ENCODE measurements around the gene POU6F2. TPM values are rescaled to one million over a fixed set of nuclear protein-coding genes. Genes with fewer than 3 reads are reported as not detected.
"Not testable (repeated sequence)": the region's sequence is repeated elsewhere in the genome, so short reads cannot be mapped to it uniquely, and the experiment has no call there.

POU6F2 gene
- total RNA-seq, 5 donors from 2014 or later (not counting 1 experiment from before 2014, with no cell fraction given), result not detected

DNA sequence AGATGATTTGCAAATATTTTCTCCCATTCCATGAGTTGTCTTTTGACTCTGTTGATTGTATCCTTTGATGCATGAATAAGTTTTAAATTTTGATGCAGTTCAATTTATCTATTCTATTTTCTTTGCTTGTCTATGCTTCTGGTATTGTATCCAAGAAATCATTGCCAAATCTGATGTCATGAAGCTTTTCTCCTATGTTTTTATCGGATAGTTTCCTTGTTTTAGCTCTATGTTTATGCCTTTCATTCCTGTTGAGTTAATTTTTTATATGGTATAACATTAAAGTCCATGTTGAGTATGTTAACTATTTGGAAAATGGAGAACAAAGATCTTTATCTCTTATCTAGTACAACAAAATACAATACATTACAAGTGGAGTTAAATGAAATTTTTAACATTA, 41.1 kb upstream of the POU6F2 start:
- Mint-ChIP-seq H3K36me3 (no peaks in the 10 kb centered on the region), H3K9me3 (no peaks in the 10 kb centered on the region), H3K27me3 (peaks cover 2 to 11% of the 10 kb centered on the region in 2 donors), H3K27ac (no peak overlapping the region), H3K4me1 (no peaks in the 10 kb centered on the region), H3K4me3 (no peak overlapping the region)
- no CpG with 5 or more reads among the region's 1 CpG for WGBS (ENCODE audit: insufficient coverage)
- H3K27me3 ChIP-seq (replicated peaks in 1 of 2; ENCODE audit: control insufficient read depth in 2 of 2, extremely low read depth in 1 of 2, insufficient read depth in 2 of 2, low read length in 1 of 2), result peaks cover 0 to 2% of the 10 kb centered on the region in 2 experiments
- H3K27ac ChIP-seq (ENCODE audit: low read length), result no peak overlapping the region
- H3K9me3 ChIP-seq, result no peaks in the 10 kb centered on the region
- ChIA-PET POLR2A (interaction anchor here in 1 of 2 donors (0.7 kb wide), 1 partner anchor 59 kb away, joined by 3 read pairs; no protein-coding TSS in a partner anchor), CTCF (interaction anchor here in 1 of 2 donors (0.6 kb wide), 1 partner anchor 113 kb away, joined by 3 read pairs; no protein-coding TSS in a partner anchor)
- no peak for ATAC-seq (replicated peaks in 1 of 4)
- H3K4me3 ChIP-seq (ENCODE audit: control insufficient read depth in 1 of 2, extremely low read depth in 1 of 2, low read length in 1 of 2), result no peak overlapping the region
- no peaks in the 10 kb centered on the region for H3K36me3 ChIP-seq (ENCODE audit: control insufficient read depth in 2 of 2, extremely low read depth in 1 of 2, insufficient read depth in 1 of 2, low read length in 1 of 2)
- H3K4me1 ChIP-seq (ENCODE audit: control insufficient read depth in 1 of 2, extremely low read depth in 1 of 2, insufficient read depth in 2 of 2, low read length in 2 of 2), result no peaks in the 10 kb centered on the region
- DNase-seq, result no peak

DNA sequence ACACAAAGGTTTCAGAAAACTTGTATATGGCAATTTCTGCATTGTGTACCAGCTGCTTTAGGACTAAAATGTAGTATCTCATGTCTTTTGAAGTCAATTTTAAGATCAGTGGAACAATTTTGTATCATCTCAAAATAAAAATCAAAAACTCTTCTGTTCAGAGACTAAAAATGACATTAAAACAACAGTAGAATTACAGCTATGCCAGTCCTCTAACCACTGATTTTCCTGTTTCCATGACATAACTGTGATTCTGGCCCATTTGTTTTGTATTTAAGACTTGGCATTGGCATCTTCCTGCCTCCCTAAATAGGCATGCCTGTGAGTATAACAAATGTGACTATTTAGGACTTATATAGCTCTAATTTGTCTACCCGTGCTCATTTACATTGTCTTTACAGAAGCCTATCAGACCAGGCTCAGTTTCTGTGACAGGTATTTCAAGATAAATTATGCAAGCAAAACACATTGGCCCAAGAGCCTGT, 39.7 kb upstream of the POU6F2 start:
- no peak overlapping the region for H3K4me3 Mint-ChIP-seq
- no peak overlapping the region for H3K27ac Mint-ChIP-seq
- DNase-seq (no peak), ATAC-seq (replicated peaks in 1 of 4) (no peak)
- H3K4me1 Mint-ChIP-seq, result no peaks in the 10 kb centered on the region
- H3K27ac ChIP-seq (ENCODE audit: low read length), result no peak overlapping the region
- no peaks in the 10 kb centered on the region for H3K36me3 ChIP-seq (ENCODE audit: control insufficient read depth in 2 of 2, extremely low read depth in 1 of 2, insufficient read depth in 1 of 2, low read length in 1 of 2)
- no CpG with 5 or more reads among the region's 1 CpG for WGBS (ENCODE audit: insufficient coverage)
- H3K9me3 Mint-ChIP-seq, result no peaks in the 10 kb centered on the region
- no peak overlapping the region for H3K4me3 ChIP-seq (ENCODE audit: control insufficient read depth in 1 of 2, extremely low read depth in 1 of 2, low read length in 1 of 2)
- ChIA-PET CTCF (no interaction called here), POLR2A (no interaction called here)
- peaks cover 7 to 12% of the 10 kb centered on the region in 2 donors for H3K27me3 Mint-ChIP-seq
- peaks cover 0 to 2% of the 10 kb centered on the region in 2 experiments for H3K27me3 ChIP-seq (replicated peaks in 1 of 2; ENCODE audit: control insufficient read depth in 2 of 2, extremely low read depth in 1 of 2, insufficient read depth in 2 of 2, low read length in 1 of 2)
- H3K9me3 ChIP-seq, result no peaks in the 10 kb centered on the region
- no peaks in the 10 kb centered on the region for H3K36me3 Mint-ChIP-seq
- no peaks in the 10 kb centered on the region for H3K4me1 ChIP-seq (ENCODE audit: control insufficient read depth in 1 of 2, extremely low read depth in 1 of 2, insufficient read depth in 2 of 2, low read length in 2 of 2)

DNA sequence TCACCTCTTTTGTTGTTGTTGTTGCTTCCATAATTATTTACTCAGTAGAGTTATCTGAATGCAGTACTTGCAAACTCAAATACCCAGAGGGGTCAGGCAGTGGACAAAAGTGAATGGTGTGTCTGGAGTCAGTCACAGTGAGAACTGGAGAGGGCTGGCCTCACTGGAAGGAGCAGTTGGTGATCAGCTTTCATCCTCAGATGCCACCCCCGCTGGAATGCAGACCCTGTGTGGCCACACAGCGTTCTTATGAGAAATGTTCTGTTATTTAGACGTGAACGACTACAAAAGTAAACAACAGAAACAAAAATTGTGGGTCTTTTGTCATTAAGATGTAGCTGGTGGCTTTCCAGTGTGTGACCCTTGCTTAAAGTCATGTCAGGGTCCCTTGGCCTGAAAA, 39.1 kb upstream of the POU6F2 start:
- no peaks in the 10 kb centered on the region for H3K4me1 Mint-ChIP-seq
- ATAC-seq (replicated peaks in 1 of 4) (no peak), DNase-seq (no peak)
- Histone ChIP-seq H3K27ac (ENCODE audit: low read length) (no peak overlapping the region), H3K27me3 (replicated peaks in 1 of 2; ENCODE audit: control insufficient read depth in 2 of 2, extremely low read depth in 1 of 2, insufficient read depth in 2 of 2, low read length in 1 of 2) (peaks cover 0 to 2% of the 10 kb centered on the region in 2 experiments), H3K4me3 (ENCODE audit: control insufficient read depth in 1 of 2, extremely low read depth in 1 of 2, low read length in 1 of 2) (no peak overlapping the region), H3K9me3 (no peaks in the 10 kb centered on the region), H3K4me1 (ENCODE audit: control insufficient read depth in 1 of 2, extremely low read depth in 1 of 2, insufficient read depth in 2 of 2, low read length in 2 of 2) (no peaks in the 10 kb centered on the region), H3K36me3 (ENCODE audit: control insufficient read depth in 2 of 2, extremely low read depth in 1 of 2, insufficient read depth in 1 of 2, low read length in 1 of 2) (no peaks in the 10 kb centered on the region)
- ChIA-PET CTCF (interaction anchor here in 1 of 2 donors (0.6 kb wide), 1 partner anchor 38 kb away, joined by 3 read pairs; no protein-coding TSS in a partner anchor), POLR2A (no interaction called here)
- H3K27me3 Mint-ChIP-seq, result peaks cover 7 to 12% of the 10 kb centered on the region in 2 donors
- no peak overlapping the region for H3K27ac Mint-ChIP-seq
- no peaks in the 10 kb centered on the region for H3K9me3 Mint-ChIP-seq
- no peak overlapping the region for H3K4me3 Mint-ChIP-seq
- WGBS (ENCODE audit: insufficient coverage), result 100% methylated on average over 3 of the region's 4 CpGs
- H3K36me3 Mint-ChIP-seq, result no peaks in the 10 kb centered on the region

DNA sequence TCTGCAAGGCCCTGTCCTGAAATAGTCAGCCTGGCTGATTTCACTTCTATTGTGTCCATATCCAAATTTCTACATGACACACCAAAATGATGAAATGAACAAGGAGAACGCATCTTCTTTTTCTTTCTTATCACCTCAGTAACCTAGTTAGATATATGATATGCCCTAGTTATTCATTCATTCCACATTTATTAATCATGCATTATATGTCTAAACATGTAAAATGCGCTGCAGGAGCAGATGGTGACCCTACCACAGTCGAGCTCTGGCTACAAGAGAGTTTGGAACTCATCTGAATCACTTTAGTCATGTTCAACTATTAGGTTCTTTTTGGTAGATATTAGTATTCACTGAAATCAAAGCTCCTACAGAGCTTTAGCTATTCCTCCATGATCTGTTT, 36.9 kb upstream of the POU6F2 start:
- H3K27me3 ChIP-seq (replicated peaks in 1 of 2; ENCODE audit: control insufficient read depth in 2 of 2, extremely low read depth in 1 of 2, insufficient read depth in 2 of 2, low read length in 1 of 2), result peaks cover 0 to 2% of the 10 kb centered on the region in 2 experiments
- DNase-seq (no peak), ATAC-seq (replicated peaks in 1 of 4) (no peak)
- H3K4me1 ChIP-seq (ENCODE audit: control insufficient read depth in 1 of 2, extremely low read depth in 1 of 2, insufficient read depth in 2 of 2, low read length in 2 of 2), result no peaks in the 10 kb centered on the region
- H3K4me3 ChIP-seq (ENCODE audit: control insufficient read depth in 1 of 2, extremely low read depth in 1 of 2, low read length in 1 of 2), result no peak overlapping the region
- H3K4me3 Mint-ChIP-seq, result no peak overlapping the region
- CTCF ChIA-PET, result interaction anchor here in 1 of 2 donors (0.6 kb wide), 1 partner anchor 35 kb away, joined by 3 read pairs; no protein-coding TSS in a partner anchor
- no peak overlapping the region for H3K27ac ChIP-seq (ENCODE audit: low read length)
- POLR2A ChIA-PET, result interaction anchor here (0.7 kb wide), 2 partner anchors 9 to 72 kb away, joined by 3 to 4 read pairs; no protein-coding TSS in a partner anchor
- no CpG with 5 or more reads among the region's 3 CpGs for WGBS (ENCODE audit: insufficient coverage)
- no peaks in the 10 kb centered on the region for H3K9me3 ChIP-seq
- H3K4me1 Mint-ChIP-seq, result no peaks in the 10 kb centered on the region
- no peaks in the 10 kb centered on the region for H3K36me3 ChIP-seq (ENCODE audit: control insufficient read depth in 2 of 2, extremely low read depth in 1 of 2, insufficient read depth in 1 of 2, low read length in 1 of 2)
- peaks cover 9 to 12% of the 10 kb centered on the region in 2 donors for H3K27me3 Mint-ChIP-seq
- no peak overlapping the region for H3K27ac Mint-ChIP-seq
- H3K9me3 Mint-ChIP-seq, result no peaks in the 10 kb centered on the region
- H3K36me3 Mint-ChIP-seq, result no peaks in the 10 kb centered on the region

DNA sequence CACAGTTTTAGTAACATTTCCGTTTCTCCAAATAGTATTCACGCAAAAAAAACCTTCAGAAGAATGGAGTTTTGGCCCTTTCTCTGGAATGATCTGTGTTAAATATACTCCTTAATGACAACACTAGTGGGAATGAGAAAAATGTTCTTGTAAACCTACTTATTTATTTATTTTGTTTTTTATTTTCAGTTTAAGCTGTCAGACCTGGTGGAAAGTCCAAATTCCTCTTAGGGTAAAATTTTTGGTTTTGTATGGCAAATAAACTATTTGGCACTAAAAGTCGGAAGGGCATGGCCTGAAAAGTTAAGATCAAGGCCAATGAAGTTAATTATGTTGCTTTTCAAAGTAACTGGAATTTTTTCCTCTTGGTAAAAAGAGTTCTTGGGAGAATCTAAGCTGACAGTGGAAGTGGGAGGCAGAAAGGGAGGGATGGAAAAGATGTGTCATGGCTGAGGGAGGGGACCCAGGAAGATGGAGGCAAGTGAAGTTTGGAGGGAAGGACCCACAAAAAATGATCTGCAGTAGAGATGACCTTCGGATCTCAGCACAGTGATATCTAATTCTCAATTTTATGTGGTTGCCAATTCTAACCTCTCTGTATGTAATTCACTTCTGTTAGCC, 35.2 kb upstream of the POU6F2 start:
- ChIA-PET POLR2A (no interaction called here), CTCF (no interaction called here)
- Mint-ChIP-seq H3K4me3 (no peak overlapping the region), H3K36me3 (no peaks in the 10 kb centered on the region), H3K27ac (no peak overlapping the region), H3K4me1 (no peaks in the 10 kb centered on the region), H3K9me3 (no peaks in the 10 kb centered on the region), H3K27me3 (peaks cover 7 to 12% of the 10 kb centered on the region in 2 donors)
- no peak overlapping the region for H3K27ac ChIP-seq (ENCODE audit: low read length)
- no peaks in the 10 kb centered on the region for H3K9me3 ChIP-seq
- H3K4me3 ChIP-seq (ENCODE audit: control insufficient read depth in 1 of 2, extremely low read depth in 1 of 2, low read length in 1 of 2), result no peak overlapping the region
- no peak for ATAC-seq (replicated peaks in 1 of 4)
- H3K36me3 ChIP-seq (ENCODE audit: control insufficient read depth in 2 of 2, extremely low read depth in 1 of 2, insufficient read depth in 1 of 2, low read length in 1 of 2), result no peaks in the 10 kb centered on the region
- H3K4me1 ChIP-seq (ENCODE audit: control insufficient read depth in 1 of 2, extremely low read depth in 1 of 2, insufficient read depth in 2 of 2, low read length in 2 of 2), result no peaks in the 10 kb centered on the region
- 70% methylated on average over 1 of the region's 4 CpGs for WGBS (ENCODE audit: insufficient coverage)
- no peak for DNase-seq
- H3K27me3 ChIP-seq (replicated peaks in 1 of 2; ENCODE audit: control insufficient read depth in 2 of 2, extremely low read depth in 1 of 2, insufficient read depth in 2 of 2, low read length in 1 of 2), result peaks cover 0 to 2% of the 10 kb centered on the region in 2 experiments

DNA sequence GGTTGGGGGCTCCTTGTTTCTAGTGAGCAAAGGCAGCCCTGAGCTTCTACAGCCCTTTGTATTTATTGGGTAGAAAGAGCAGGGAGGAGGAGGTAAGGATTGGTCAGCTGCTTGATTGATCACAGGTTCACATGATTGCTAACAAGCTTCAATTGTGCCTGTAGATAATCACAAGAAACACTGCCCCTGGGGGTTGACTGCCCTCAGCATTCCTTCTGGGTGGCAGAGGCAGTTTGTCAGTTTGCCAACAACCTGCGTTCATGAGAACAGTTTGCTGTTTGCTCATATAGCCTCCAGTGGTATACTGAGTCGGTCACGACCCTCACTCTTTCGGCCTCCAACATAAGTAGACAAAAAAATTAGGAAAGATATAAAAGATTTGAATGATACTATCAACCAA, 30.2 kb upstream of the POU6F2 start:
- H3K9me3 Mint-ChIP-seq; H3K4me3 ChIP-seq (ENCODE audit: control insufficient read depth in 1 of 2, extremely low read depth in 1 of 2, low read length in 1 of 2); H3K4me1 Mint-ChIP-seq; H3K4me3 Mint-ChIP-seq; CTCF ChIA-PET; POLR2A ChIA-PET; H3K9me3 ChIP-seq; H3K4me1 ChIP-seq (ENCODE audit: control insufficient read depth in 1 of 2, extremely low read depth in 1 of 2, insufficient read depth in 2 of 2, low read length in 2 of 2); H3K27ac ChIP-seq (ENCODE audit: low read length); ATAC-seq (replicated peaks in 1 of 4); H3K27ac Mint-ChIP-seq; DNase-seq; H3K36me3 Mint-ChIP-seq; H3K27me3 ChIP-seq (replicated peaks in 1 of 2; ENCODE audit: control insufficient read depth in 2 of 2, extremely low read depth in 1 of 2, insufficient read depth in 2 of 2, low read length in 1 of 2); H3K36me3 ChIP-seq (ENCODE audit: control insufficient read depth in 2 of 2, extremely low read depth in 1 of 2, insufficient read depth in 1 of 2, low read length in 1 of 2): not testable (repeated sequence)
- no CpG with 5 or more reads among the region's 4 CpGs for WGBS (ENCODE audit: insufficient coverage)
- H3K27me3 Mint-ChIP-seq, result peaks cover 8 to 12% of the 10 kb centered on the region in 2 donors

All from T-cell (primary cell).